ENCODE measurements around the gene TCP11L2.

- TF ChIP-seq, protein P1, sequence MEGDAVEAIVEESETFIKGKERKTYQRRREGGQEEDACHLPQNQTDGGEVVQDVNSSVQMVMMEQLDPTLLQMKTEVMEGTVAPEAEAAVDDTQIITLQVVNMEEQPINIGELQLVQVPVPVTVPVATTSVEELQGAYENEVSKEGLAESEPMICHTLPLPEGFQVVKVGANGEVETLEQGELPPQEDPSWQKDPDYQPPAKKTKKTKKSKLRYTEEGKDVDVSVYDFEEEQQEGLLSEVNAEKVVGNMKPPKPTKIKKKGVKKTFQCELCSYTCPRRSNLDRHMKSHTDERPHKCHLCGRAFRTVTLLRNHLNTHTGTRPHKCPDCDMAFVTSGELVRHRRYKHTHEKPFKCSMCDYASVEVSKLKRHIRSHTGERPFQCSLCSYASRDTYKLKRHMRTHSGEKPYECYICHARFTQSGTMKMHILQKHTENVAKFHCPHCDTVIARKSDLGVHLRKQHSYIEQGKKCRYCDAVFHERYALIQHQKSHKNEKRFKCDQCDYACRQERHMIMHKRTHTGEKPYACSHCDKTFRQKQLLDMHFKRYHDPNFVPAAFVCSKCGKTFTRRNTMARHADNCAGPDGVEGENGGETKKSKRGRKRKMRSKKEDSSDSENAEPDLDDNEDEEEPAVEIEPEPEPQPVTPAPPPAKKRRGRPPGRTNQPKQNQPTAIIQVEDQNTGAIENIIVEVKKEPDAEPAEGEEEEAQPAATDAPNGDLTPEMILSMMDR (IDR thresholded peaks at IDR 0.05; ENCODE audit: low read depth, low read length): no peak
- TF ChIP-seq EZH2phosphoT487 (IDR thresholded peaks at IDR 0.05; ENCODE audit: low read depth): no peak
These were observed 5.5 kb upstream of the TCP11L2 start for GRCh38 chr12:106297075-106297474.
